HG03095 (cell line): Measurements from ENCODE around the gene GALM.

Experiments used
- ATAC-seq: cut with Tn5 transposase; IDR thresholded peaks from one replicate; pipeline ENCODE4 v1.9.1; 2021; ENCODE audit warnings: moderate library complexity; ENCODE audit not compliant: unreplicated experiment

Gene GALM

GRCh38 chr2:38649176-38649728, 16.7 kb upstream of the GALM start:
- ATAC-seq: no peak

- ATAC-seq: no peak
Observed at GRCh38 chr2:38650012-38650411, 15.9 kb upstream of the GALM start.

DNA sequence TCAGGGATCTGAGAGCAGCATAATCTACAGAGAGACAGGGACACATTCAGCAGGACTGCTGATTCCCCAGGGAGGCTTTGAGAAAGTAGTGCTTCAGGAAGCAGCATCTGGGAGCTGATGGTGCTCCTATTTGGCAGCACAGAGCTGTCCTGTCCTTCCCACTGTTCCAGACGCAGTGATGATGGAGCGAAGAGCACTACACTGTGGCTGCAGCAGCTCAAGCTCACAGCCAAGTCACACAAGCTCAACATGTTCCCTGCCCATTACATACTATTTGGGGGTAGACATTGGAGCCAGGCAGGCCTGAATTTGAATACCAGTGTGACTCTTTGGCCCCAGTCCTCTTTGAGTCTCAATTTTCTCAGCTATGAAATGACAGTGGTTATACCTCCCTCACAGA, 15.2 kb upstream of the GALM start:
- ATAC-seq: no peak

- no peak for ATAC-seq
Observed at GRCh38 chr2:38652431-38653273, 13.3 kb upstream of the GALM start.

DNA sequence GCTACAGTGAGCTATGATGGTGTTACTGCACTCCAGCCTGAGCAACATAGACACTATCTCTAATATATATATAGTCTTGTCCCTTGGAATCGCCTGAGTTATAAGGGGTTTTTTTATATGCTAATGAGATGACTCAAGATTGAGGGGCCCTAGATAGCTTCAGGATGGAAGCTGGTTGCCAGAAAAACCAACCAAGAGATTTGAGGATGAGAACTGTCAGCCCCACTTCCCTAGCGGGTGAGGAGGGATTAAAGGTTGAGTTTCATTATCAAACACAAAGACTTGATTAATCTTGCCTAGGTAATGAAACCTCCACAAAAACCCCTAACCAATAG, 12.6 kb upstream of the GALM start:
- ATAC-seq: no peak

DNA sequence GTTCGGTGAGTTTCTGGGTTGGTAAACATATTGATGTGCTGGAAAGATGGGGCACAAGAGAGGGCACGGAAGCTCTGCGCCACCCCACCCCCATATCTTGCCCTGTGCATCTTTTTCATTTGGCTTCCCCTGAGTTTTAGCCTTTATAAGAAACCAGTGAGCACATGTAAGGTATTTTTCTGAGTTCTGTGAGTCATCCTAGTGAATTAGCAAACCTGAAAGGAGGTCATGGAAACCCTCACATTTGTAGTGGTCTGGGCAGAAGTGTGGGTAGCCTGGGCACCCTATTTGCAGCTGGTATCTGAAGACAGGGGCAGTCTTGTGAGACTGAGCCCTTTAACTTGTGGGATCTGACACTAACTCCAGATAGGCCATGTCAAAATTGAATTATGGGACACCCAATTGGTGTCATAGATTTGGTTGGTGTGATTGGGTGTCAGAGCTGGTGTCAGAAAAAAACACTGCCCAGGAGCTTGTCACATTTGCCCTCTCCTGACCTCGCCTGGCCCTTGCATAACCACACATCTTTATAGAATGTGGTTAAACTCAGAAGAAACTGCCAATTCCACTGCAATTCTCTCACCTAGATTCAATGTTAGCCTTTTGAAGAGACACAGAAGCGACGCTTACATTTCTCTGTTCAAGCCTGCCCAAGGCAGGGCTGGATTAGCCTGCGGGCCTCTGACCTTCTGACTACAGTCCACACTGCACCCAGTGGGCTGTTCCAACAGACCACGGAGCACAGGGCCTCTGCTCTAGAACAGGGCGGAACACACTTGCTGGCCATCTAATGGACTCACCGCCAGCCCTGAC, 12.0 kb upstream of the GALM start:
- no peak for ATAC-seq

GRCh38 chr2:38654528-38655381, 11.2 kb upstream of the GALM start:
- no peak for ATAC-seq

- ATAC-seq: no peak
Observed at GRCh38 chr2:38655441-38655840, 10.5 kb upstream of the GALM start.

- ATAC-seq: no peak
Observed at GRCh38 chr2:38656866-38657480, 8.9 kb upstream of the GALM start.

GRCh38 chr2:38658613-38659012, 7.3 kb upstream of the GALM start:
- no peak for ATAC-seq

GRCh38 chr2:38659115-38659514, 6.8 kb upstream of the GALM start:
- no peak for ATAC-seq

GRCh38 chr2:38660282-38660681, 5.6 kb upstream of the GALM start:
- no peak for ATAC-seq

GRCh38 chr2:38661306-38661705, 4.6 kb upstream of the GALM start:
- no peak for ATAC-seq

- ATAC-seq: no peak
Observed at GRCh38 chr2:38666556-38666910, 619 bp downstream of the GALM start.

DNA sequence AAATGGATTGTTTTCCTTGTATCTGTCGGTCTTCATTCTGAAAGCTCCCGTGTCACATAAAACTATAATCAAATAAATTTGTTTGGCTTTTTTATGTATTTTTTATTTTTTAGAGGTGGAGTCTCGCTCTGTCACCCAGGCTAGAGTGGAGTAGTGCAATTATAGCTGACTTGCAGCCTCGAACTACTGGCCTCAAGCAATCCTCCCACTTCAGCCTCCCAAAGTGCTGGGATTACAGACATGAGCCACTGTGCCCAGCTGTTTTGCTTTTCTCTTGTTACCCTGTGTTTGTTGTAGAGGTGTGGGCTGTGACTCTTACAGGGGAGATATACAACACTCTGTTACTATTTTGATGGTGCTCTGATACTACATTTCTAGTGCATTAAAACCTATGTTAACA, 2.2 kb downstream of the GALM start:
- ATAC-seq: no peak

GRCh38 chr2:38668779-38669479, 3.0 kb downstream of the GALM start:
- no peak for ATAC-seq

GRCh38 chr2:38671303-38671702, 5.4 kb downstream of the GALM start:
- no peak for ATAC-seq

GRCh38 chr2:38671946-38672345, 6.0 kb downstream of the GALM start:
- ATAC-seq: no peak

GRCh38 chr2:38672445-38673391, 6.8 kb downstream of the GALM start:
- no peak for ATAC-seq
